SK-MEL-5 (cell line): Measurements from ENCODE around the gene ALB. TPM values are rescaled to one million over a fixed set of nuclear protein-coding genes. Genes with fewer than 3 reads are reported as not detected.
"Not testable (repeated sequence)": the region's sequence is repeated elsewhere in the genome, so short reads cannot be mapped to it uniquely, and the experiment has no call there.

Source experiments
- DNase-seq: peaks from one replicate; pipeline ENCODE4 v3.0.0-alpha.2; 2016; ENCODE audit warnings: low read depth, low spot score
- in situ Hi-C: cut with HindIII; loops from 2 replicates; pipeline ENCODE4 v1.10.0; 2016; ENCODE audit warnings: low sequenced_read_pairs, high pct_unique_total_duplicates, low pct_unique_long_range_greater_than_20kb
- polyA plus RNA-seq, 2 experiments: library from polyadenylated mRNA; depleted of rRNA; stranded (reverse); fragments of >200 nt; gene quantifications; 2 replicates each; pipeline ENCODE4 v1.2.3, GENCODE V29; 2015
- total RNA-seq: library from RNA; depleted of rRNA; stranded (reverse); fragments of >200 nt; shearing (Covaris generic); gene quantifications from 2 replicates; pipeline ENCODE4 v1.2.3, GENCODE V29; 2014; rRNA removed

The ALB gene
- 1.2 TPM in 1 of 2 replicates, not detected in the other for total RNA-seq
- polyA plus RNA-seq (2015; cell fraction: cytosol; rRNA removed) = not detected in 2 replicates
- not detected in 2 replicates for polyA plus RNA-seq (2015; cell fraction: nucleus; rRNA removed)

DNA sequence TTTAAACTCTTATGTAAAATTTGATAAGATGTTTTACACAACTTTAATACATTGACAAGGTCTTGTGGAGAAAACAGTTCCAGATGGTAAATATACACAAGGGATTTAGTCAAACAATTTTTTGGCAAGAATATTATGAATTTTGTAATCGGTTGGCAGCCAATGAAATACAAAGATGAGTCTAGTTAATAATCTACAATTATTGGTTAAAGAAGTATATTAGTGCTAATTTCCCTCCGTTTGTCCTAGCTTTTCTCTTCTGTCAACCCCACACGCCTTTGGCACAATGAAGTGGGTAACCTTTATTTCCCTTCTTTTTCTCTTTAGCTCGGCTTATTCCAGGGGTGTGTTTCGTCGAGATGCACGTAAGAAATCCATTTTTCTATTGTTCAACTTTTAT is at the start of gene ALB:
TSS of gene ALB (plus strand) at position 246 of the 400 bp plus-strand sequence. CDS start at position 287, 41 bp downstream.
- no peak for DNase-seq
- in situ Hi-C loops = no loop called here

GRCh38 chr4:73357174-73357573 is 46.9 kb upstream of the ALB start:
- in situ Hi-C loops, DNase-seq: not testable (repeated sequence)

GRCh38 chr4:73369506-73370199 is 34.4 kb upstream of the ALB start:
- DNase-seq, in situ Hi-C loops: not testable (repeated sequence)

- in situ Hi-C loops = no loop called here
- no peak for DNase-seq
These were observed 28.8 kb upstream of the ALB start for GRCh38 chr4:73375328-73375741.

DNA sequence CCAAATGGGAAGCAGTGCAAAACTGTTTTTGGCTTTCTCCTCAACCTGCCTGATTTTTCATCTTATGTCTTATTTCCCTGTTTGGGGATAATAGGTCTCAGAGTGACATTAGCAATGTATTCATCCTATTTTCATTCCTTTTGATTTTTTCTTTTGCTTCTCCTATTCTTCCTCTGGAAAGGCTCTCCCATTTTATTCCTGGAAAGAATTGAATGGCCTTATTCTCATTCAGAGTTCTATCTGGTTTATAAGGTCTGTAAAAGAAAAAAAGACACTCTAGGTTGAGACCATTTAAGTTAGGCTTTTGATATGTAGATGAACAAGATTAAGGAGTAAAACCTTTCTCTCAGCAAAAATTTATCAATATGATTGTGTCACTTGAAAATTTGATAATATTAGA is 27.8 kb upstream of the ALB start:
- DNase-seq = no peak
- in situ Hi-C loops = no loop called here

GRCh38 chr4:73376976-73377375 is 27.1 kb upstream of the ALB start:
- no peak for DNase-seq
- in situ Hi-C loops = no loop called here

DNA sequence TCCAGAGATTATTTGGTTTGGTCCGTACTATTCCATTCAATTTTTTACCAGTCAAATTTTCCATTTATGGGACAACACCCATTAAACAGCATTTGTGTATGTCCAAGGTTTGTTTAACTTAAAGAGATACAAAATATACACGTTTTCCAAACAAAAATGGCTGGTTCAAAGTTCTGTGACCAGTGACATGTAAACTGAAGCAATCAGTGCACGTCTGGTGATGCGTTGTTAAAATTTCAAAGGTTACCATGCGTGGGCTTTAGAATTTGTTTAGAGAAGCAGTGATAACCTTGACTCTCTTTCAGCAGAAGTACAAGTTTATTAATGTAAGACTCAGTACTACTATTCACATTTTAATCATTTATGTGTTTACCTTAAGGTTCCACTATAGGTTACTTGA is 25.2 kb upstream of the ALB start:
- no peak for DNase-seq
- in situ Hi-C loops = no loop called here

GRCh38 chr4:73379946-73380345 is 24.1 kb upstream of the ALB start:
- in situ Hi-C loops = no loop called here
- DNase-seq = no peak

DNA sequence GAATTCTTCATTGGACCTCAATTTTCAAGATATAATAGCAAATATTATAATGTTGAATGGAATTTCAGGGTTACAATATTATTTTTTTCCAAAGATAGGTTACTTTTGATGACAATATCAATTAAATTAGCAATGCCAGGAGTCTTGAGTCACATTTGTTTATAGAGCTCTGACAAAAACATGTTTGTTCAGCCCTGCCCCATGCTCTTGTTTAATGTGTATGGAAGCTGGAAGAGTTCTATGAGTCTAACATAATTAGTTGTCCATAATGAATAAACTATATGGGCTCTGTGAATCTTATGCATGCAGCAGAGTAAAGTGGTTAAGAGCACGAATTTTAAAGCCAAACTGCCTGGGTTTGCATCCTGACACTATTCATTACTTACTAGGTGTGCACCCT is 22.9 kb upstream of the ALB start:
- in situ Hi-C loops = no loop called here
- no peak for DNase-seq

DNA sequence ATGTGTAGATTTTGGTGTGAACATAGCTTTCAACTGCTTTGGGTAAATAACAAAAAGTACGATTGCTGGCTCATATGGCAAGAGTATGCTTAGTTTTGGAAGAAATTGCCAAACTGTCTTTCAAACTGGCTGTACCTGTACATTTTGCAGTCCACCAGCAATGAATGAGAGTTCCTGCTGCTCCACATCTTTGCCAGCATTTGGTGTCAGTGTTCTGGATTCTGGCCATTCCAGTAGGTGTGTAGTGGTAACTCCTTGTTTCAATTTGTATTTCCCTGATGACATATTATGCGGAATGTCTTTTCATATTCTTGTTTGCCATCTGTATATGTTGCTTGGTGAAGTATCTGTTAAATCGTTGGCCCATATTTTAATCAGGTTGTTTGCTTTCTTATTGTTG is 20.6 kb upstream of the ALB start:
- no peak for DNase-seq
- in situ Hi-C loops = no loop called here

DNA sequence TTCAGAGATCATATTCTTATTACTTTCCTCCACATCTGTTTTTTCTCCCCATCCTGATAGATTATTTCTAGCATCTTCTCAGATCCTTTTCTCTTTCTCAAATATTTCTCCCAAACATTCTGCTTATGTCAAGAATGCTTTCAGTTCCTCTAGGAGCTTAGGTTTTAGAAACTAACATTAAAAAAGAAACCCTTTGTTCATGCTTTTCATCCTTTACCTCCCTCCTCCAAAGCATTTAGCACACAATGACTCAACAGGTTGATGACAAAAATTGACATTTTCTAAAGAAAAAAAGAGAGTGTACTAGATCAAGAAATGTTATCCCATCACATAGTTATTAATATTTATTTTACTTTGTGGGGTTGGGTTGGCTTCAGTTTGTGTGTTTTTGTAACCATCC is 16.5 kb upstream of the ALB start:
- no peak for DNase-seq
- in situ Hi-C loops = no loop called here

GRCh38 chr4:73388887-73389286 is 15.2 kb upstream of the ALB start:
- in situ Hi-C loops = no loop called here
- no peak for DNase-seq

GRCh38 chr4:73389663-73390062 is 14.4 kb upstream of the ALB start:
- in situ Hi-C loops, DNase-seq: not testable (repeated sequence)

- no peak for DNase-seq
- in situ Hi-C loops = no loop called here
These were observed 12.3 kb upstream of the ALB start for GRCh38 chr4:73391774-73392173.

GRCh38 chr4:73392936-73393335 is 11.2 kb upstream of the ALB start:
- in situ Hi-C loops = no loop called here
- DNase-seq = no peak

GRCh38 chr4:73396304-73396703 is 7.8 kb upstream of the ALB start:
- in situ Hi-C loops = no loop called here
- DNase-seq = no peak

DNA sequence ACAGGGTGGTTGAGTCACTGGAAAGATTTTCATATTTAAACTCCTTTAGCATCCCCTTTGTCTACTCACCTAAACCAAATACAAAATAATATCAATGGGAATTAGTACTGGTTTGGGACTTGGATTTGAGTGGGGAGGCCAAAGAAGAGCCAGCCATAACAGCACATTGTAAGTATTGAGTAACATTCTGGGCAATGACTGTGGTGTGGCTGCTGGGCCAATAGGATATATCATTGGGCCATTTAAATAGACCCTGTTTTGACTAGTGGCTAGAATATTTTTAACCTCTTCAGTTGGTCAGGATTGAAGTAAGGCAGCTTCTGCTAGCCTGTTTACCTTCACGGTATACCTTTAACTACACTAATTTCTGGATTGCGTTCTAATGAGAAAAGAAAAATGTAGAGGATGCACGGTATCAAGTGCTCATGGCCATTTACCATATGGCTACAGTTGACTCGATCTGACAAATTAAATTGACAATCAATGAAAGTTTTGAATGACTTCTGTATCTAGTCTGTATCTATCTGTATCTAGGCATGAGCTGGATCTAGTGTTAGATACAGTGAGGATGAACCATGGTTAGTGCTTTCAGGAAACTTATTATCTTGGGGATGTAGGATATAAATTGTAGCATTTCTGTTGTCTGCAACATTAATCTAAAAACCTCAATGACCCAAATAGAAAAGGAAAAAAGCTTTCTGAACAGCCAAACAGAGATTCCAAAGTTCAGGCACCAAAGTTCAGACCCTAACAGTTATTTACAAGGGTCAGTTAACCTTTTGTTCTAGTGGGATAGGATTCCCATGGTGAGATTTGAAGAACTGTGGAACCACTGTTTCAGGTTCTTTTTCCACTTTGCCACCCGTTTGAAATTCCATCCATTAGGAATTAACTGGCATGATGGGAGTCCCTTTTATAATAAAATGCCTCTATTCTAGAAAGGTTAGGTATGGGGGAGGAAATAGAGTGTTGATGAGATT is 6.8 kb upstream of the ALB start:
- DNase-seq = no peak
- in situ Hi-C loops = no loop called here

DNA sequence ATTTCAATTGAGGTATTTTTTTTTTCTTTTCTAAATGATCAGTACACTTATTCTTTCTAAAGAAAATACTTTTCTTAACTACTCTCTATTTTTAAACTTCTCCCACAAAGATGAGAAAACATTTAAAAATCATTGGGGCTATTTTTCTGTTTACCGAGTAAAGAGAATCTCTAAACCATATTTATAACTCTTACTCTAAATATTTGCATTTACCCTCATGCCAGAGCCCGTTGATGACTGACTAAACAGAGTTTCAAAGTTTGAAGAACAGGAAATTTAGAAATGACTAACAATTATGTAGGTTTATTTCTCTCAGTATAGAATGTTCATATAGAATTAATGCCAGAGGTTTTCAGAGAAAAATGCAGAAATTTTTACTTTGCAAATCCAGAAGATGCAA is 2.7 kb upstream of the ALB start:
- DNase-seq = no peak
- in situ Hi-C loops = no loop called here
